Sigmoid colon (tissue), 7 donors: ENCODE data around the gene STK32B. TPM values are rescaled to one million over a fixed set of nuclear protein-coding genes. Genes with fewer than 3 reads are reported as not detected.

ENCODE experiments used
- DNase-seq: peaks from one replicate; pipeline ENCODE4 v3.0.0-alpha.2; 2019
- H3K27ac ChIP-seq, 4 donors: fragments of 200-600 bp; sonication (generic); one replicate each; pipeline ENCODE4 v1.5.1; 2016 to 2019; ENCODE audit warnings: mild to moderate bottlenecking in 1 of 4
- H3K27me3 ChIP-seq, 3 donors: fragments of 200-600 bp; sonication (generic); one replicate each; pipeline ENCODE4 v1.5.1; 2019; ENCODE audit warnings: mild to moderate bottlenecking in 1 of 3
- H3K36me3 ChIP-seq, 4 donors: fragments of 200-600 bp; sonication (generic); one replicate each; pipeline ENCODE4 v1.5.1; 2016 to 2019
- H3K4me1 ChIP-seq, 4 donors: fragments of 200-600 bp; sonication (generic); one replicate each; pipeline ENCODE4 v1.5.1; 2017 to 2019
- H3K4me3 ChIP-seq, 4 donors: fragments of 200-600 bp; sonication (generic); one replicate each; pipeline ENCODE4 v1.5.1; 2017 to 2019; ENCODE audit warnings: mild to moderate bottlenecking in 2 of 4, moderate library complexity in 1 of 4
- H3K9me3 ChIP-seq, 4 donors: fragments of 200-600 bp in 3 of 4; sonication (generic) in 3 of 4; one replicate each; pipeline versions ENCODE4 v1.5.1 to v1.6.1; 2013 to 2019
- EP300 ChIP-seq, 4 donors: sonication (generic); formaldehyde crosslinking; IDR thresholded peaks; one replicate each; pipeline ENCODE4 v1.6.1; 2017; ENCODE audit warnings: antibody characterized with exemption in 4 of 4
- POLR2A ChIP-seq, 2 donors: fragments of 450-650 bp; IDR thresholded peaks; one replicate each; pipeline ENCODE4 v1.6.1; 2016; ENCODE audit warnings: antibody characterized with exemption in 2 of 2, mild to moderate bottlenecking in 2 of 2, moderate library complexity in 2 of 2
- POLR2AphosphoS5 ChIP-seq, 4 donors: sonication (generic); formaldehyde crosslinking; IDR thresholded peaks; one replicate each; pipeline ENCODE4 v1.6.1; 2017; ENCODE audit warnings: antibody characterized with exemption in 4 of 4
- WGBS, 2 donors: extraction: QIAGEN DNeasy Blood & Tissue Kit; methylation state at CpG; one replicate each; pipeline ENCODE4 v1.1.7; 2013; 5-methylcytosine and 5-hydroxymethylcytosine counted together
- intact Hi-C: fragments of 100-400 bp; cut with DNase I; formaldehyde crosslinking; loops from one replicate; pipeline ENCODE4 v1.15.1; 2023
- polyA plus RNA-seq, 3 donors: library from polyadenylated mRNA; stranded (reverse); fragments of 200-250 nt; gene quantifications; one replicate each; pipeline ENCODE4 v1.2.3, GENCODE V29; 2013
- total RNA-seq, 4 donors: library from RNA; depleted of rRNA; stranded (reverse); fragments of >200 nt; gene quantifications; one replicate each; pipeline ENCODE4 v1.1.0, GENCODE V29; 2016
- TF ChIP-seq, protein P1 (sequence below), 4 experiments: fragments of 450-650 bp in 3 of 4; fragments of 200-600 bp in 1 of 4; IDR thresholded peaks; one replicate each; pipeline ENCODE4 v1.5.1; 2016 to 2019; ENCODE audit warnings: antibody characterized with exemption in 4 of 4, mild to moderate bottlenecking in 3 of 4, moderate library complexity in 2 of 4
- donor health status: healthy with polysubstance abuse.
- donor health status: Bipolar disorder and iron deficiency.
- donor health status: healthy.

The STK32B gene
- total and polyA plus RNA-seq, 7 donors, result 0.23 to 3.9 (median 1.8) TPM

DNA sequence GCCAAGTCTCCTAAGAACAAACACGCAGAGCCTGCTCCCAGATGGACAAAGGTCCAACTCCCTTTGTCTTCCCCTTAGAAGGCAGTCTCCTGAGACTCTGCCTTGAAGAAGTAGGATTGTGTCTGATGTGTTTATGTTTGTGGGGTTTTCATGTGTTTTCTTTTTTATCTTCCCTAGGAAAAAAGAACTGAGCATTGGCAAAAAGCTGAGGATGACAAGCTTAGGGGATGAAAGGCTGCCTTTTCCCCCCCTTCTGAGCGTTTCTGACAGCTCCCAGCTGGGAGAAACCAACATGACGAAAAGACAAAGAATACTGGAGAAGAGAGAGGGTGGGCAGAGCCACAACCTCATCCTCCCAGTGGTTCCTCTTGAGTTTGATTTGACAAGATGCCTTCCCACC is 475.9 kb downstream of the STK32B start:
- Histone ChIP-seq H3K9me3 (no peaks in the 10 kb centered on the region), H3K4me1 (peaks cover 0 to 22% (median 10%) of the 10 kb centered on the region in 4 donors), H3K4me3 (no peak overlapping the region), H3K27ac (no peak overlapping the region), H3K27me3 (no peaks in the 10 kb centered on the region), H3K36me3 (peaks cover 0 to 36% (median 0%) of the 10 kb centered on the region in 4 donors)
- no peak for DNase-seq
- WGBS, 2 donors, result 15 to 32% methylated on average over 3 of the region's 3 CpGs
- intact Hi-C loops, result no loop called here
- TF ChIP-seq EP300 (IDR thresholded peaks at IDR 0.05), result no peak
- TF ChIP-seq, protein P1, sequence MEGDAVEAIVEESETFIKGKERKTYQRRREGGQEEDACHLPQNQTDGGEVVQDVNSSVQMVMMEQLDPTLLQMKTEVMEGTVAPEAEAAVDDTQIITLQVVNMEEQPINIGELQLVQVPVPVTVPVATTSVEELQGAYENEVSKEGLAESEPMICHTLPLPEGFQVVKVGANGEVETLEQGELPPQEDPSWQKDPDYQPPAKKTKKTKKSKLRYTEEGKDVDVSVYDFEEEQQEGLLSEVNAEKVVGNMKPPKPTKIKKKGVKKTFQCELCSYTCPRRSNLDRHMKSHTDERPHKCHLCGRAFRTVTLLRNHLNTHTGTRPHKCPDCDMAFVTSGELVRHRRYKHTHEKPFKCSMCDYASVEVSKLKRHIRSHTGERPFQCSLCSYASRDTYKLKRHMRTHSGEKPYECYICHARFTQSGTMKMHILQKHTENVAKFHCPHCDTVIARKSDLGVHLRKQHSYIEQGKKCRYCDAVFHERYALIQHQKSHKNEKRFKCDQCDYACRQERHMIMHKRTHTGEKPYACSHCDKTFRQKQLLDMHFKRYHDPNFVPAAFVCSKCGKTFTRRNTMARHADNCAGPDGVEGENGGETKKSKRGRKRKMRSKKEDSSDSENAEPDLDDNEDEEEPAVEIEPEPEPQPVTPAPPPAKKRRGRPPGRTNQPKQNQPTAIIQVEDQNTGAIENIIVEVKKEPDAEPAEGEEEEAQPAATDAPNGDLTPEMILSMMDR (IDR thresholded peaks at IDR 0.05), result no peak
- TF ChIP-seq POLR2A (IDR thresholded peaks at IDR 0.05), result no peak
- TF ChIP-seq POLR2AphosphoS5 (IDR thresholded peaks at IDR 0.05), result no peak

DNA sequence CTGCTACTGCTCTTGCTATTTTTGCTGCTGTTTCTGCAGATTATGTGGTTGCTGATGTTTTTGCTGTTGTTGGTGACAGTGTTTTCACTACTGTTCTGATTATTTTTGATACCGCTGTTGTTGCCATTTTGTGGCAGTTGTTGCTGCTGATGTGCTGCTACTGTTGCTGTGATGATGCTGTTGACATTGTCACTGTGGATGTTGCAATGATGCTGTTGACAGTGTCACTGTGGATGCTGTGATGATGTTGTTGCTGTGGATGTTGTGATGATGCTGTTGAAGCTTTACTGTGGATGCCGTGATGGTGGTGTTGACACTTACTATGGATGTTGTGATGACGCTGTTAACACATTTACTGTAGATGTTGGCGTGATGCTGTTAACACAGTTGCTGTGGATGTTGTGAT is 476.8 kb downstream of the STK32B start:
- no peak for DNase-seq
- Histone ChIP-seq H3K27me3 (no peaks in the 10 kb centered on the region), H3K36me3 (peaks cover 0 to 36% (median 0%) of the 10 kb centered on the region in 4 donors), H3K4me1 (peaks cover 0 to 22% (median 10%) of the 10 kb centered on the region in 4 donors), H3K9me3 (no peaks in the 10 kb centered on the region), H3K4me3 (no peak overlapping the region), H3K27ac (no peak overlapping the region)
- 90 to 96% methylated on average over 4 of the region's 4 CpGs for WGBS, 2 donors
- intact Hi-C loops, result no loop called here
- TF ChIP-seq POLR2A (IDR thresholded peaks at IDR 0.05) (no peak), POLR2AphosphoS5 (IDR thresholded peaks at IDR 0.05) (no peak), EP300 (IDR thresholded peaks at IDR 0.05) (no peak)
- TF ChIP-seq, protein P1 (IDR thresholded peaks at IDR 0.05), result no peak

DNA sequence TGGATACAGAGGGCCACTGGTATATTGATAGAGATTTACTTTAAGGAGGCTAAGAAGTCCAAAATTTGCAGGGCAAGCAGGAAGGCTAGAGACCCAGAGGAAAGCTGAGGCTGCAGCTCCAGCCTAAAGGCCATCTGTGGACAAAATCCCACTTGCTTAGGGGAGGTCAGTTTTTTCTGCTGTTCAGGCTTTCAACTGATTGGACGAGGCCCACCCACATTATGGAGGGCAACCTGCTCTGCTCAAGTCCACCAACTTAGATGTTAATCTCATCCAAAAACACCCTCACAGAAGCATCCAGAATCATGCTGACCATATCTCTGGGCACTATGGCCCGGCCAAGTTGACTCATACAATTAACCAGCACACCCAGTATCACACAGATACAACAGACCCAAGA is 480.8 kb downstream of the STK32B start:
- TF ChIP-seq POLR2AphosphoS5 (IDR thresholded peaks at IDR 0.05) (no peak), POLR2A (IDR thresholded peaks at IDR 0.05) (no peak), EP300 (IDR thresholded peaks at IDR 0.05) (no peak)
- TF ChIP-seq, protein P1 (IDR thresholded peaks at IDR 0.05), result no peak
- 90% methylated on average over 2 of the region's 2 CpGs for WGBS, 2 donors
- H3K4me3 ChIP-seq, result no peak overlapping the region
- no peak overlapping the region for H3K27ac ChIP-seq
- no peaks in the 10 kb centered on the region for H3K9me3 ChIP-seq
- peaks cover 0 to 41% (median 0%) of the 10 kb centered on the region in 4 donors for H3K36me3 ChIP-seq
- no peaks in the 10 kb centered on the region for H3K4me1 ChIP-seq
- intact Hi-C loops, result no loop called here
- no peak for DNase-seq
- H3K27me3 ChIP-seq, result no peaks in the 10 kb centered on the region

DNA sequence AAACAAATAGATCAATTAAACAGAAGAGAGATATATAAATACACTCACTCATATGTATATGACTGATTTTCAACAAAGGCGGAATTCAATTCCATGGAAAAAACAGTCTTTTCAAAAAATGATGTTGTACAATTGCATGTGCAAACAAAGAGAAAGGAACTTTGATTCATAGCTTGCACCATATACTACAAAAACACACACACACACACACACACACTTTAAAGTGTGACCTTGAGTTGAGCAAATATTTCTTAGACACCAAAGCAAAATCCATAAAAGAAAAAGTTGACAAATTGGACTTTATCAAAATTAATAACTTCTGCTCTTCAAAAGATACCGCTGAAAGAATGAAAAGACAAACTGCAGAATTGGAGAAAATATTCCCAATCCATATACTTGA is 488.3 kb downstream of the STK32B start:
- Histone ChIP-seq H3K4me3 (no peak overlapping the region), H3K4me1 (no peaks in the 10 kb centered on the region), H3K27ac (no peak overlapping the region), H3K27me3 (no peaks in the 10 kb centered on the region), H3K36me3 (no peaks in the 10 kb centered on the region), H3K9me3 (no peaks in the 10 kb centered on the region)
- DNase-seq, result no peak
- WGBS, 2 donors, result 50 to 78% methylated on average over 2 of the region's 2 CpGs
- TF ChIP-seq, protein P1 (IDR thresholded peaks at IDR 0.05), result no peak
- TF ChIP-seq POLR2A (IDR thresholded peaks at IDR 0.05) (no peak), EP300 (IDR thresholded peaks at IDR 0.05) (no peak), POLR2AphosphoS5 (IDR thresholded peaks at IDR 0.05) (no peak)
- intact Hi-C loops, result no loop called here

DNA sequence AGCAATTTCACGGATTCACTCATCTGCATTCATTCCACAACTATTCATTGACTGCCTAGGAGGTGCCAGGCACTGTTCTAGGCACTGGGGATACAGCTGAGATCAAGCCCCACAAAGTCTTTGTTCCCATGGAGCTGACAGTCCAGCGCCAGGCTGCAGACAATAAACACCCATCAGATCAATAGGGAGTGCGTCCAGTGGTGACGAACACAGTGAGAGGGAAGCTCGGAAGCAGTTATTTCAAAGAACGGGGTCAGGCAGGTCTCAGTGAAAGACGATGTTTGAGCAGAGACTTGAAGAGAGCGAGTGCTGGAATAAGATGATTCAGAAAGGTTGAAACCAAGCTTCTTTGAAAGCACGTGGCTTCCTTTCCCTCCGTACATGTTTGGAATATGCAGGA is 489.9 kb downstream of the STK32B start:
- no peaks in the 10 kb centered on the region for H3K9me3 ChIP-seq
- 86 to 87% methylated on average over 10 of the region's 10 CpGs for WGBS, 2 donors
- H3K36me3 ChIP-seq, result no peaks in the 10 kb centered on the region
- H3K27ac ChIP-seq, result no peak overlapping the region
- TF ChIP-seq POLR2AphosphoS5 (IDR thresholded peaks at IDR 0.05) (no peak), POLR2A (IDR thresholded peaks at IDR 0.05) (no peak), EP300 (IDR thresholded peaks at IDR 0.05) (no peak)
- TF ChIP-seq, protein P1 (IDR thresholded peaks at IDR 0.05), result no peak
- DNase-seq, result no peak
- H3K4me3 ChIP-seq, result no peak overlapping the region
- no peaks in the 10 kb centered on the region for H3K4me1 ChIP-seq
- intact Hi-C loops, result no loop called here
- no peaks in the 10 kb centered on the region for H3K27me3 ChIP-seq
